PC-9 (cell line): ENCODE measurements around the gene BMP8A. TPM values are rescaled to one million over a fixed set of nuclear protein-coding genes. Genes with fewer than 3 reads are reported as not detected.

Experiments
- BruUV-seq: library from RNA; stranded (reverse); fragments of 400-500 nt; replicated peaks from 2 replicates; lab custom pipeline; 2021; lab: Mats Ljungman, UMichigan
- CTCF ChIA-PET: fragments of 300-600 bp; sonication (Branson Sonifier 250); formaldehyde crosslinking; loops from one replicate; lab custom pipeline; 2022; ENCODE audit warnings: antibody characterized with exemption; lab: Charles Lee
- POLR2A ChIA-PET: fragments of 300-600 bp; sonication (Branson Sonifier 250); formaldehyde crosslinking; loops from one replicate; lab custom pipeline; 2022; ENCODE audit warnings: antibody characterized with exemption; ENCODE audit not compliant: unreplicated experiment; lab: Charles Lee
- DNase-seq, 2 experiments: peaks; one replicate each; pipeline versions ENCODE4 v3.0.0 to v3.0.0-alpha.2; 2015 to 2022; ENCODE audit warnings: mixed read lengths in 1 of 2
- H2AFZ ChIP-seq: fragments of 200-600 bp; sonication (generic); 2 replicates; pipeline ENCODE4 v1.8.1; 2017; ENCODE audit warnings: antibody characterized with exemption
- H3F3A ChIP-seq: fragments of 200-600 bp; sonication (generic); 2 replicates; pipeline ENCODE4 v1.8.1; 2017; ENCODE audit warnings: antibody characterized with exemption, mild to moderate bottlenecking, low read depth; ENCODE audit not compliant: insufficient read depth
- H3K27ac ChIP-seq: fragments of 200-600 bp; sonication (generic); 2 replicates; pipeline ENCODE4 v1.6.1; 2016; ENCODE audit warnings: mixed run types
- H3K27me3 ChIP-seq: fragments of 200-600 bp; sonication (generic); 2 replicates; pipeline ENCODE4 v1.6.1; 2016; ENCODE audit warnings: low read depth, mixed run types; ENCODE audit not compliant: insufficient read depth
- H3K36me3 ChIP-seq: fragments of 200-600 bp; sonication (generic); 2 replicates; pipeline ENCODE4 v1.6.1; 2016; ENCODE audit warnings: low read depth, mixed run types
- H3K4me1 ChIP-seq: fragments of 200-600 bp; sonication (generic); replicated peaks from 2 replicates; pipeline ENCODE4 v1.6.1; 2016; ENCODE audit warnings: mixed run types; ENCODE audit not compliant: insufficient read depth
- H3K4me2 ChIP-seq: fragments of 200-600 bp; sonication (generic); 2 replicates; pipeline ENCODE4 v1.6.1; 2017; ENCODE audit warnings: mixed run types
- H3K4me3 ChIP-seq: fragments of 200-600 bp; sonication (generic); 2 replicates; pipeline ENCODE4 v1.6.1; 2016; ENCODE audit warnings: mixed run types
- H3K79me2 ChIP-seq: fragments of 200-600 bp; sonication (generic); 2 replicates; pipeline ENCODE4 v1.6.1; 2017; ENCODE audit warnings: low read depth, mixed run types
- H3K9me2 ChIP-seq: fragments of 200-600 bp; sonication (generic); 2 replicates; pipeline ENCODE4 v1.8.1; 2017; ENCODE audit warnings: mild to moderate bottlenecking; ENCODE audit not compliant: insufficient read depth
- H3K9me3 ChIP-seq: fragments of 200-600 bp; sonication (generic); 2 replicates; pipeline ENCODE4 v1.8.1; 2016; ENCODE audit warnings: low read depth; ENCODE audit not compliant: insufficient read depth
- H4K20me1 ChIP-seq: fragments of 200-600 bp; sonication (generic); 2 replicates; pipeline ENCODE4 v1.8.1; 2017; ENCODE audit not compliant: insufficient read depth
- CTCF ChIP-seq: fragments of 200-600 bp; sonication (generic); conservative IDR thresholded peaks from 2 replicates; pipeline ENCODE4 v1.6.1; 2017; ENCODE audit warnings: mixed run types, antibody characterized with exemption, mild to moderate bottlenecking, moderate library complexity
- EZH2 ChIP-seq: fragments of 200-600 bp; sonication (generic); IDR thresholded peaks from 2 replicates; pipeline ENCODE4 v1.8.0; 2017; ENCODE audit warnings: antibody characterized with exemption, low read depth
- intact Hi-C: fragments of 100-400 bp; cut with micrococcal nuclease; formaldehyde crosslinking; loops from one replicate; pipeline ENCODE4 v1.10.0; 2022; ENCODE audit not compliant: unreplicated experiment
- total RNA-seq: library from RNA; stranded (reverse); gene quantifications from 2 replicates; pipeline ENCODE4 v1.2.3, GENCODE V29; 2021

Gene BMP8A
- total RNA-seq, 1 experiment from 2014 or later, result 0.31 TPM

- TF ChIP-seq EZH2 (no peak), CTCF (no peak)
- Histone ChIP-seq H3K4me1 (no peaks in the 10 kb centered on the region), H3K79me2 (peaks cover 25% of the 10 kb centered on the region; the same call in 1 of the 2 replicates), H2AFZ (no peak overlapping the region), H3K36me3 (peaks cover 73% of the 10 kb centered on the region), H3K9me2 (no peaks in the 10 kb centered on the region), H3K27ac (no peak overlapping the region), H3K27me3 (no peaks in the 10 kb centered on the region), H3K9me3 (no peaks in the 10 kb centered on the region), H4K20me1 (peaks cover 78% of the 10 kb centered on the region), H3K4me3 (no peak overlapping the region), H3K4me2 (no peak overlapping the region), H3F3A (peaks cover 87% of the 10 kb centered on the region)
- POLR2A ChIA-PET, result interaction anchor here (0.5 kb wide), 1 partner anchor 10 kb away, joined by 3 read pairs; no protein-coding TSS in a partner anchor
- intact Hi-C loops, result no loop called here
- CTCF ChIA-PET, result no interaction called here
- DNase-seq, result no peak
- BruUV-seq, result no TSS peak
These were observed 72.2 kb downstream of the BMP8A start for GRCh38 chr1:39563669-39564068.

GRCh38 chr1:39564340-39564739, 72.9 kb downstream of the BMP8A start:
- Histone ChIP-seq H3K9me3 (no peaks in the 10 kb centered on the region), H3K27me3 (no peaks in the 10 kb centered on the region), H3K9me2 (no peaks in the 10 kb centered on the region), H3F3A (peaks cover 81% of the 10 kb centered on the region), H3K4me1 (no peaks in the 10 kb centered on the region), H3K27ac (no peak overlapping the region), H4K20me1 (peaks cover 78% of the 10 kb centered on the region), H3K79me2 (peaks cover 32% of the 10 kb centered on the region), H3K36me3 (peaks cover 80% of the 10 kb centered on the region), H2AFZ (no peak overlapping the region), H3K4me3 (no peak overlapping the region), H3K4me2 (no peak overlapping the region)
- CTCF ChIA-PET, result interaction anchor here (1.6 kb wide), 1 partner anchor 42 kb away, joined by 8 read pairs; no protein-coding TSS in a partner anchor
- DNase-seq, result no peak
- intact Hi-C loops, result no loop called here
- TF ChIP-seq EZH2 (no peak), CTCF (no peak)
- no TSS peak for BruUV-seq
- POLR2A ChIA-PET, result no interaction called here

GRCh38 chr1:39564941-39565340, 73.5 kb downstream of the BMP8A start:
- Histone ChIP-seq H4K20me1 (peaks cover 84% of the 10 kb centered on the region), H3K36me3 (peaks cover 86% of the 10 kb centered on the region), H3K79me2 (peaks cover 38% of the 10 kb centered on the region), H3K9me2 (no peaks in the 10 kb centered on the region), H3K4me2 (no peak overlapping the region), H3K4me3 (no peak overlapping the region), H3K27ac (no peak overlapping the region), H3K4me1 (no peaks in the 10 kb centered on the region), H3F3A (peaks cover 84% of the 10 kb centered on the region), H3K9me3 (no peaks in the 10 kb centered on the region), H2AFZ (no peak overlapping the region), H3K27me3 (no peaks in the 10 kb centered on the region)
- no peak for TF ChIP-seq EZH2
- no peak for TF ChIP-seq CTCF
- BruUV-seq, result no TSS peak
- DNase-seq, result no peak
- CTCF ChIA-PET, result interaction anchor here (1.6 kb wide), 1 partner anchor 41 kb away, joined by 8 read pairs; no protein-coding TSS in a partner anchor
- intact Hi-C loops, result no loop called here
- POLR2A ChIA-PET, result no interaction called here
